ENCODE measurements around the gene SORCS3.

The SORCS3 gene

DNA sequence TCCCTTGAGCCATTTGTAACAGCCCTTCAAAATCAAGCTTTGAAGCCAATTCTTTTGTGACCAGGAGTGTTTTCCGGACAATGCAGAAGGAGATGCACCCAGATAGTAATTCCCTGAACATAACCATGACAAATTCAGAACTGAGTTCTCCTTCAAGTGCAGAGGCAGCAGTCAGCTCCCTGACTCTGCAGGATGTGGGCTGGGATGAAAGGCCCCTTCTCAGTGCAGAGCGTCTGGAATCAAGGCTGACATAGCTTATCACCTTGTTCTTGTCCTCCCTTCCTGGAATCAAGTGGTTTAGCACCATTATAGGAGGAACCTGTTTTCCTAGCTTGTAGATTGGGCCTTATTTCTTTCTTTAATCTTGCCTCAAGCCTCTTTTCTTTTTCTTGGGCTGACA lies 143.4 kb downstream of the SORCS3 start:
- Histone ChIP-seq H3K9ac (ENCODE audit: low read length) (no peak overlapping the region), H3K9me3 (replicated peaks; ENCODE audit: insufficient read depth, low read length) (no peaks in the 10 kb centered on the region)

GRCh38 chr10:104791471-104791870 lies 150.4 kb downstream of the SORCS3 start:
- no peak overlapping the region for H3K4me3 ChIP-seq (ENCODE audit: low read length)
- H3K4me1 ChIP-seq (ENCODE audit: low read length), result no peaks in the 10 kb centered on the region
- no peak overlapping the region for H2AFZ ChIP-seq (ENCODE audit: low read length)
- no peaks in the 10 kb centered on the region for H3F3A ChIP-seq (ENCODE audit: insufficient read depth, low read length)
- TF ChIP-seq, protein P1, sequence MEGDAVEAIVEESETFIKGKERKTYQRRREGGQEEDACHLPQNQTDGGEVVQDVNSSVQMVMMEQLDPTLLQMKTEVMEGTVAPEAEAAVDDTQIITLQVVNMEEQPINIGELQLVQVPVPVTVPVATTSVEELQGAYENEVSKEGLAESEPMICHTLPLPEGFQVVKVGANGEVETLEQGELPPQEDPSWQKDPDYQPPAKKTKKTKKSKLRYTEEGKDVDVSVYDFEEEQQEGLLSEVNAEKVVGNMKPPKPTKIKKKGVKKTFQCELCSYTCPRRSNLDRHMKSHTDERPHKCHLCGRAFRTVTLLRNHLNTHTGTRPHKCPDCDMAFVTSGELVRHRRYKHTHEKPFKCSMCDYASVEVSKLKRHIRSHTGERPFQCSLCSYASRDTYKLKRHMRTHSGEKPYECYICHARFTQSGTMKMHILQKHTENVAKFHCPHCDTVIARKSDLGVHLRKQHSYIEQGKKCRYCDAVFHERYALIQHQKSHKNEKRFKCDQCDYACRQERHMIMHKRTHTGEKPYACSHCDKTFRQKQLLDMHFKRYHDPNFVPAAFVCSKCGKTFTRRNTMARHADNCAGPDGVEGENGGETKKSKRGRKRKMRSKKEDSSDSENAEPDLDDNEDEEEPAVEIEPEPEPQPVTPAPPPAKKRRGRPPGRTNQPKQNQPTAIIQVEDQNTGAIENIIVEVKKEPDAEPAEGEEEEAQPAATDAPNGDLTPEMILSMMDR (IDR thresholded peaks at IDR 0.05; ENCODE audit: low read length), result no peak
- TF ChIP-seq EZH2phosphoT487 (IDR thresholded peaks at IDR 0.05; ENCODE audit: low read length) (no peak), EZH2 (optimal IDR thresholded peaks at IDR 0.05; ENCODE audit: low read depth, low read length) (no peak)
- no peak overlapping the region for H3K4me2 ChIP-seq (ENCODE audit: low read depth, low read length)
- H3K27me3 ChIP-seq (replicated peaks; ENCODE audit: insufficient read depth, low read length), result no peaks in the 10 kb centered on the region
- H3K36me3 ChIP-seq (replicated peaks; ENCODE audit: insufficient read depth, low read length), result no peaks in the 10 kb centered on the region
- H3K9me2 ChIP-seq (replicated peaks; ENCODE audit: insufficient read depth, low read length), result no peaks in the 10 kb centered on the region
- H3K79me2 ChIP-seq (ENCODE audit: low read length), result no peaks in the 10 kb centered on the region
- DNase-seq, result no peak
- H4K20me1 ChIP-seq (ENCODE audit: insufficient read depth, low read length), result no peaks in the 10 kb centered on the region
- no peak overlapping the region for H3K27ac ChIP-seq (ENCODE audit: low read length)
- no peaks in the 10 kb centered on the region for H3K9me3 ChIP-seq (replicated peaks; ENCODE audit: insufficient read depth, low read length)
- no peak overlapping the region for H3K9ac ChIP-seq (ENCODE audit: low read length)

More for the DNA sequence above, 143.4 kb downstream of the SORCS3 start:
- DNase-seq, result no peak
- no peaks in the 10 kb centered on the region for H4K20me1 ChIP-seq (ENCODE audit: insufficient read depth, low read length)
- no peaks in the 10 kb centered on the region for H3K4me1 ChIP-seq (ENCODE audit: low read length)
- no peaks in the 10 kb centered on the region for H3K36me3 ChIP-seq (replicated peaks; ENCODE audit: insufficient read depth, low read length)
- no peak overlapping the region for H3K4me3 ChIP-seq (ENCODE audit: low read length)
- no peak overlapping the region for H3K27ac ChIP-seq (ENCODE audit: low read length)
- H3K79me2 ChIP-seq (ENCODE audit: low read length), result no peaks in the 10 kb centered on the region
- no peak overlapping the region for H3K4me2 ChIP-seq (ENCODE audit: low read depth, low read length)
- no peak for TF ChIP-seq EZH2 (optimal IDR thresholded peaks at IDR 0.05; ENCODE audit: low read depth, low read length)
- TF ChIP-seq, protein P1 (IDR thresholded peaks at IDR 0.05; ENCODE audit: low read length), result no peak
- TF ChIP-seq EZH2phosphoT487 (IDR thresholded peaks at IDR 0.05; ENCODE audit: low read length), result no peak
- H2AFZ ChIP-seq (ENCODE audit: low read length), result no peak overlapping the region
- H3K27me3 ChIP-seq (replicated peaks; ENCODE audit: insufficient read depth, low read length), result no peaks in the 10 kb centered on the region
- no peaks in the 10 kb centered on the region for H3K9me2 ChIP-seq (replicated peaks; ENCODE audit: insufficient read depth, low read length)
- no peaks in the 10 kb centered on the region for H3F3A ChIP-seq (ENCODE audit: insufficient read depth, low read length)

DNA sequence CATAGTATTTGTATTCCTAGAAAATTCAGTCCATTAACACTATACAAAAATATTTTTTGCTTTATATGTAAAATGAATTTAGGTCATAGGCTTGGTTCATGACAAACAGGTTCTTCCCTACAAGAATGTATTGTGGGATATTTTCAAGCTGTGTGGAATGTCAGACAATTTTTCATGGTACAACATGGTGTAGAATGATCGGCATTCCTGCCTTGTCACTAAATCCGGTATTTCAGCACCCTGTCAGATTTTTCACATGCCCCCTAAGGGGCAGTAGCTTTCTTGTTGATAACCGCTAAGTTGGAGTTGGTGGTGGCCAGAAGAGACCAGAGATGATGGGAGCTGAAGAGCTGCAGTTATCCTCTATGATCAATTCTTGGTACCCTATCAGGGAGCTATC lies 154.3 kb downstream of the SORCS3 start:
- H3K27ac ChIP-seq (ENCODE audit: low read length), result no peak overlapping the region
- H3K27me3 ChIP-seq (replicated peaks; ENCODE audit: insufficient read depth, low read length), result no peaks in the 10 kb centered on the region
- no peak overlapping the region for H3K4me3 ChIP-seq (ENCODE audit: low read length)
- no peaks in the 10 kb centered on the region for H3K9me3 ChIP-seq (replicated peaks; ENCODE audit: insufficient read depth, low read length)
- DNase-seq, result no peak
- no peak overlapping the region for H2AFZ ChIP-seq (ENCODE audit: low read length)
- no peak overlapping the region for H3K4me2 ChIP-seq (ENCODE audit: low read depth, low read length)
- H3K79me2 ChIP-seq (ENCODE audit: low read length), result no peaks in the 10 kb centered on the region
- H3K9me2 ChIP-seq (replicated peaks; ENCODE audit: insufficient read depth, low read length), result no peaks in the 10 kb centered on the region
- H3K36me3 ChIP-seq (replicated peaks; ENCODE audit: insufficient read depth, low read length), result no peaks in the 10 kb centered on the region
- TF ChIP-seq, protein P1 (IDR thresholded peaks at IDR 0.05; ENCODE audit: low read length), result no peak
- no peak for TF ChIP-seq EZH2phosphoT487 (IDR thresholded peaks at IDR 0.05; ENCODE audit: low read length)
- TF ChIP-seq EZH2 (optimal IDR thresholded peaks at IDR 0.05; ENCODE audit: low read depth, low read length), result no peak
- H4K20me1 ChIP-seq (ENCODE audit: insufficient read depth, low read length), result no peaks in the 10 kb centered on the region
- no peaks in the 10 kb centered on the region for H3F3A ChIP-seq (ENCODE audit: insufficient read depth, low read length)
- H3K9ac ChIP-seq (ENCODE audit: low read length), result no peak overlapping the region
- H3K4me1 ChIP-seq (ENCODE audit: low read length), result no peaks in the 10 kb centered on the region

All from MM.1S (cell line).